ENCODE data around the gene PARD6G.

Gene PARD6G

DNA sequence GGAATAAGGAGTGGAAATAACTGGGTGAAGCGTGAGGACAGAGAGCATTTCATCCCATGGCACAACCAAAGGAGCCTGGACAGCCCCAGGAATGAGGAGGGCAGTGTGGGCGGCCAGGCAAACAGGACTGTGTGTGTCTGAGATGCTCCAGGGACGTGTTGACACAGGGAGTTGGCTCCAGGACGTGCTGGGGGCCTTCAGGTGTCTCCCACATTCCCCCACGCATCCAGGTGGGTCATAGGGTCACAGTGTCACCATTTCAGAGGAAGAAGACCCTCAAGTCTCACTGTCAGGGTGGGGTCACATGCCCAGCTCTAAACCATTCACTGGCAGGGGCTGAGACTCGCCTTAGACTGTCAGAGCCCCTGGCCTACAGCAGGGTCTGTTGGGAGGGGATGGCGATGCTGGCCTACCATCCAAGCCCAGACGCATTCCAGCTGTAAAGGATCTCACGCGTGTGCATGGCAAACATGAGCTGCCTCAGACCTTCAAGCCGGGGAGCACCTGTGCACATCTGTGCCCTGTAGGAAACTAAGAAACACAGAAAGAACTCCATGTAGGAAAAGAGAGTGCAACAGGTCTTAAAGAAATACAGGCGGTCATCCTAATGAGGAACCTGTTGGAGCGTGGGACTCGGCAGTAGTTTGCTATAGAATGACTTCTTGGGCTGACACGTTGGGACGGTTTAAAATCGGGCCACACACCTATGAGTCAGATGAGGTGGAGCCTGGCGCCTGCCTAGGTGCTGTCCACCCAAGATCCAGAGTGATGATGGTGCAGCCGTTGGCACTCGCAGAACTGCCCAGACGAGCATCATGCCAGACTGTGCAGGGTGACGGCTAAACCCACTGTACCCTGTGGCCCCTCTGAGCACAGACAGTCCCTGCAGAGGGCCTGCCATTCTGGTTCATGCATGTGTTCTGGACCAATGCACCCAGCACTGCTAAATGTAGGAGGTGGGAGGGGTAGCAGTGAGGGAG lies 17.3 kb downstream of the PARD6G start:
- no peaks in the 10 kb centered on the region for H3K36me3 ChIP-seq (ENCODE audit: control insufficient read depth, low read length)
- no peaks in the 10 kb centered on the region for H3K27me3 ChIP-seq (ENCODE audit: control insufficient read depth, low read length)
- H3F3A ChIP-seq (ENCODE audit: control insufficient read depth, insufficient read depth) = no peaks in the 10 kb centered on the region
- no peaks in the 10 kb centered on the region for H3K9me3 ChIP-seq (ENCODE audit: control insufficient read depth, insufficient read depth, low read length)
- no peaks in the 10 kb centered on the region for H3K79me2 ChIP-seq (ENCODE audit: control insufficient read depth, low read length)
- no peak overlapping the region for H3K4me3 ChIP-seq (ENCODE audit: low read length)
- no peaks in the 10 kb centered on the region for H3K4me1 ChIP-seq (ENCODE audit: control insufficient read depth, low read length)
- no peaks in the 10 kb centered on the region for H4K20me1 ChIP-seq (ENCODE audit: control insufficient read depth, insufficient read depth, low read depth, low read length)
- H3K9me2 ChIP-seq (replicated peaks; ENCODE audit: control insufficient read depth, low read length) = no peaks in the 10 kb centered on the region
- no peak overlapping the region for H3K27ac ChIP-seq (ENCODE audit: low read depth, low read length)
- no peak overlapping the region for H3K4me2 ChIP-seq (ENCODE audit: low read length)
- TF ChIP-seq, protein P1, sequence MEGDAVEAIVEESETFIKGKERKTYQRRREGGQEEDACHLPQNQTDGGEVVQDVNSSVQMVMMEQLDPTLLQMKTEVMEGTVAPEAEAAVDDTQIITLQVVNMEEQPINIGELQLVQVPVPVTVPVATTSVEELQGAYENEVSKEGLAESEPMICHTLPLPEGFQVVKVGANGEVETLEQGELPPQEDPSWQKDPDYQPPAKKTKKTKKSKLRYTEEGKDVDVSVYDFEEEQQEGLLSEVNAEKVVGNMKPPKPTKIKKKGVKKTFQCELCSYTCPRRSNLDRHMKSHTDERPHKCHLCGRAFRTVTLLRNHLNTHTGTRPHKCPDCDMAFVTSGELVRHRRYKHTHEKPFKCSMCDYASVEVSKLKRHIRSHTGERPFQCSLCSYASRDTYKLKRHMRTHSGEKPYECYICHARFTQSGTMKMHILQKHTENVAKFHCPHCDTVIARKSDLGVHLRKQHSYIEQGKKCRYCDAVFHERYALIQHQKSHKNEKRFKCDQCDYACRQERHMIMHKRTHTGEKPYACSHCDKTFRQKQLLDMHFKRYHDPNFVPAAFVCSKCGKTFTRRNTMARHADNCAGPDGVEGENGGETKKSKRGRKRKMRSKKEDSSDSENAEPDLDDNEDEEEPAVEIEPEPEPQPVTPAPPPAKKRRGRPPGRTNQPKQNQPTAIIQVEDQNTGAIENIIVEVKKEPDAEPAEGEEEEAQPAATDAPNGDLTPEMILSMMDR (IDR thresholded peaks at IDR 0.05; ENCODE audit: low read depth, low read length, poor library complexity, severe bottlenecking) = no peak
- no peak for TF ChIP-seq EZH2phosphoT487 (IDR thresholded peaks at IDR 0.05; ENCODE audit: borderline replicate concordance, low read length)

DNA sequence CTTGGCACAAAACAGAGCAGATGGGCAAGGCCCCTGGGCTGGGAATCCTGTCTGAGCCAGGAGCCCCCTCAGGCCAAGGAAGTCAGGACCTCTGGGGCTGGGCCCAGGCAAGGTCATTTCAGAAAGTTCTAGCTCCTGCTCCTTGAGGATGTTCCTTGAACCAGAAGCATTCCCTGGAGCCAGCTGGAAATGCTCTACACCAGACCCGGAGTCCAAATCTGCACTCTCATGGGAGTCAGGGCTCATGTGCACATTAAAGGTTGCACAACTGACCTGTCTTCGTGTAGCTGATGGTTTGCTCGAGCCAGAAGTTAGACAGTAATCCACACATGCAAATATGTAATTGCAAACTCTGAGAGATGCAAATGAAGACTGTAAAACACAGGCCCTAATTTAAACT lies 18.0 kb downstream of the PARD6G start:
- H3K36me3 ChIP-seq (ENCODE audit: control insufficient read depth, low read length) = no peaks in the 10 kb centered on the region
- no peaks in the 10 kb centered on the region for H3F3A ChIP-seq (ENCODE audit: control insufficient read depth, insufficient read depth)
- TF ChIP-seq, protein P1 (IDR thresholded peaks at IDR 0.05; ENCODE audit: low read depth, low read length, poor library complexity, severe bottlenecking) = no peak
- no peak for TF ChIP-seq EZH2phosphoT487 (IDR thresholded peaks at IDR 0.05; ENCODE audit: borderline replicate concordance, low read length)
- H3K4me3 ChIP-seq (ENCODE audit: low read length) = no peak overlapping the region
- no peaks in the 10 kb centered on the region for H3K9me3 ChIP-seq (ENCODE audit: control insufficient read depth, insufficient read depth, low read length)
- H4K20me1 ChIP-seq (ENCODE audit: control insufficient read depth, insufficient read depth, low read depth, low read length) = no peaks in the 10 kb centered on the region
- no peak overlapping the region for H3K27ac ChIP-seq (ENCODE audit: low read depth, low read length)
- H3K4me2 ChIP-seq (ENCODE audit: low read length) = no peak overlapping the region
- no peaks in the 10 kb centered on the region for H3K9me2 ChIP-seq (replicated peaks; ENCODE audit: control insufficient read depth, low read length)
- H3K27me3 ChIP-seq (ENCODE audit: control insufficient read depth, low read length) = no peaks in the 10 kb centered on the region
- H3K79me2 ChIP-seq (ENCODE audit: control insufficient read depth, low read length) = no peaks in the 10 kb centered on the region
- no peaks in the 10 kb centered on the region for H3K4me1 ChIP-seq (ENCODE audit: control insufficient read depth, low read length)

DNA sequence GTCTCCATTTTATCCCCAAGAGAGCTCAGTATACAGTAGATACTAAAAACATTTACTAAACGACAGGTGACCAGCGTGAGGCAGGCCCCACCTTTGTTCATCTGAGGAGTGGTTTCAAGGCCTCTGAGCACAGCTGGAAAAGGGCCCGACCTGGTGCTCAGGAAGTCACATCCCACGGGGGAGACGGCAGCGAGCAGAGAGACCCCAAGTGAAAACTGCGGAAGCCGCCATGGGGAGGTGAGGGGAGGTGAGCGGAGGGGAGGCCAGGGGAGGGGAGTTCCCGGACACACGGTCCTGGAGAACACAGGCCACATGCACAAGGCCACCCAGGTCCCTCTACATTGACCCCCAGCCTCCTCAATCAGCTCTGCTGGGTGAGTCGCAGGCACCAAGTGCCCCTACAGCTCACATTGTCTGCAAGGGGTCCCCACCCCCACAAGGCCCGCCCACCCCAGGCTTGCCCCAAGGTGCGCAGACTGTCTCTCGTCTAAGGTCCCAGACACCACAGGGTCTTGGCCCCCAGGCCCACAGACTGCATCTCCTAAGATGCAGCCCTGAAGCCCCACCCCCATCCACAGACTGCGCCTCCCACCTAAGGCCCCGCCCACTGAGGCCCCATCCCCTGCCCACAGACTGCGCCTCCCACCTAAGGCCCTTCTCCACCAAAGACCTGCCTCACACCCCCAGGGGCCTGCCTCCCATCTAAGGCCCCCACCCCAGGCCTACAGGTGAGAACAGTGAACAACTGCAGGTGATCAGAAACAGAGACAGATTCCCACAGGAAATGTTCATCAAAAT lies 19.1 kb downstream of the PARD6G start:
- Histone ChIP-seq H3K79me2 (ENCODE audit: control insufficient read depth, low read length) (no peaks in the 10 kb centered on the region), H3F3A (ENCODE audit: control insufficient read depth, insufficient read depth) (no peaks in the 10 kb centered on the region), H3K27ac (ENCODE audit: low read depth, low read length) (no peak overlapping the region), H3K4me2 (ENCODE audit: low read length) (no peak overlapping the region), H3K4me1 (ENCODE audit: control insufficient read depth, low read length) (no peaks in the 10 kb centered on the region), H3K9me2 (replicated peaks; ENCODE audit: control insufficient read depth, low read length) (no peaks in the 10 kb centered on the region), H3K27me3 (ENCODE audit: control insufficient read depth, low read length) (no peaks in the 10 kb centered on the region), H3K4me3 (ENCODE audit: low read length) (no peak overlapping the region), H4K20me1 (ENCODE audit: control insufficient read depth, insufficient read depth, low read depth, low read length) (no peaks in the 10 kb centered on the region), H3K9me3 (ENCODE audit: control insufficient read depth, insufficient read depth, low read length) (no peaks in the 10 kb centered on the region), H3K36me3 (ENCODE audit: control insufficient read depth, low read length) (no peaks in the 10 kb centered on the region)
- TF ChIP-seq EZH2phosphoT487 (IDR thresholded peaks at IDR 0.05; ENCODE audit: borderline replicate concordance, low read length) = no peak
- TF ChIP-seq, protein P1 (IDR thresholded peaks at IDR 0.05; ENCODE audit: low read depth, low read length, poor library complexity, severe bottlenecking) = no peak
